Erythroblast (primary cell): ENCODE data around the gene RPH3AL.

Experiments
- GATA1 ChIP-seq: IDR thresholded peaks from 2 replicates; pipeline ENCODE4 v1.6.1; 2011; ENCODE audit warnings: low read depth, mild to moderate bottlenecking, control low read depth, low read length, moderate library complexity
- POLR2A ChIP-seq: IDR thresholded peaks from 2 replicates; pipeline ENCODE4 v1.6.1; 2011; ENCODE audit warnings: mild to moderate bottlenecking, low read length

DNA sequence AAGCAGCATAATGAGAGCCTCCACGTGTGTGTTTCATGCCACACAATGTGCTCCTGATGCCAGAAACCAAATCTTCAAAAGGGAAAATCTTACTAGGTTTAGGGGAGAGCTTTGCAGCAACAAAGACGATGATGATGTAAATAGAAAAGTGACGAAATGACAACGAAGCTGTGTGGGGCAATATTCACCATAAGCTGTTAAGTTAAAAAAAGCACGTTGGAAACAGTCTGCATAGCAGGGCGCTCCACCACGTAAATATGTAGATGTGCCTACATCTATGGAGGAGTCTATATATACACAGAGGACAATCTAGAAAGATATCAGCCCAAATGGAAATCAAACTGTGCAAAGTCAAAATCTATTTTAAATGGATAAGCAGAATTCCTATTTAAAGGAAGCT lies 61.0 kb downstream of the RPH3AL start:
- no peak for TF ChIP-seq POLR2A
- TF ChIP-seq GATA1 = no peak
